HG02759 (cell line): ENCODE results near the gene FAM149A.

Source experiments
- ATAC-seq: cut with Tn5 transposase; IDR thresholded peaks from one replicate; pipeline ENCODE4 v1.9.1; 2021; ENCODE audit warnings: mild to moderate bottlenecking, moderate library complexity; ENCODE audit not compliant: unreplicated experiment

FAM149A gene

GRCh38 chr4:186200516-186200915, 96.0 kb downstream of the FAM149A start:
- no peak for ATAC-seq

GRCh38 chr4:186201010-186201409, 96.5 kb downstream of the FAM149A start:
- ATAC-seq: no peak

- peak; percentile 83 for ATAC-seq
These were observed 97.2 kb downstream of the FAM149A start for GRCh38 chr4:186201535-186202230.

- no peak for ATAC-seq
These were observed 98.1 kb downstream of the FAM149A start for GRCh38 chr4:186202490-186203140.

- ATAC-seq: no peak
These were observed 98.9 kb downstream of the FAM149A start for GRCh38 chr4:186203406-186203805.

- ATAC-seq: peak; percentile 62
These were observed 99.6 kb downstream of the FAM149A start for GRCh38 chr4:186204103-186204559.

GRCh38 chr4:186204686-186205085, 100.2 kb downstream of the FAM149A start:
- no peak for ATAC-seq

GRCh38 chr4:186205156-186205555, 100.7 kb downstream of the FAM149A start:
- no peak for ATAC-seq

GRCh38 chr4:186216465-186217024, 112.0 kb downstream of the FAM149A start:
- no peak for ATAC-seq

- no peak for ATAC-seq
These were observed 113.3 kb downstream of the FAM149A start for GRCh38 chr4:186217733-186218293.

GRCh38 chr4:186221624-186222023, 117.1 kb downstream of the FAM149A start:
- ATAC-seq: no peak
